Cortex of kidney (tissue), 1 donor: ENCODE results near the gene LRRTM4.

ENCODE experiments used
- DNase-seq: peaks from one replicate; lab custom pipeline; 2025; lab: John Stamatoyannopoulos, UW

The LRRTM4 gene

GRCh38 chr2:76985387-76986136 lies 536.6 kb downstream of the LRRTM4 start:
- no peak for DNase-seq

GRCh38 chr2:76984359-76984758 lies 537.8 kb downstream of the LRRTM4 start:
- no peak for DNase-seq

- no peak for DNase-seq
Observed at GRCh38 chr2:76980067-76980787, 541.9 kb downstream of the LRRTM4 start.

- DNase-seq: no peak
Observed at GRCh38 chr2:76977846-76978727, 544.1 kb downstream of the LRRTM4 start.

GRCh38 chr2:76975752-76976151 lies 546.4 kb downstream of the LRRTM4 start:
- DNase-seq: no peak

- DNase-seq: no peak
Observed at GRCh38 chr2:76973610-76974009, 548.6 kb downstream of the LRRTM4 start.

GRCh38 chr2:76965772-76966171 lies 556.4 kb downstream of the LRRTM4 start:
- no peak for DNase-seq

- no peak for DNase-seq
Observed at GRCh38 chr2:76958749-76959148, 563.4 kb downstream of the LRRTM4 start.

- DNase-seq: no peak
Observed at GRCh38 chr2:76953733-76954347, 568.3 kb downstream of the LRRTM4 start.

- DNase-seq: no peak
Observed at GRCh38 chr2:76946631-76947145, 575.5 kb downstream of the LRRTM4 start.

GRCh38 chr2:76940559-76940958 lies 581.6 kb downstream of the LRRTM4 start:
- DNase-seq: no peak

GRCh38 chr2:76938153-76938552 lies 584.0 kb downstream of the LRRTM4 start:
- no peak for DNase-seq

- no peak for DNase-seq
Observed at GRCh38 chr2:76932550-76932949, 589.6 kb downstream of the LRRTM4 start.

- no peak for DNase-seq
Observed at GRCh38 chr2:76930056-76930744, 592.0 kb downstream of the LRRTM4 start.

- no peak for DNase-seq
Observed at GRCh38 chr2:76928026-76928425, 594.1 kb downstream of the LRRTM4 start.

- DNase-seq: no peak
Observed at GRCh38 chr2:76921006-76921405, 601.2 kb downstream of the LRRTM4 start.

GRCh38 chr2:76895469-76895868 lies 626.7 kb downstream of the LRRTM4 start:
- DNase-seq: no peak

GRCh38 chr2:76870581-76870980 lies 651.6 kb downstream of the LRRTM4 start:
- no peak for DNase-seq

GRCh38 chr2:76870011-76870410 lies 652.2 kb downstream of the LRRTM4 start:
- DNase-seq: no peak

- no peak for DNase-seq
Observed at GRCh38 chr2:76867854-76868253, 654.3 kb downstream of the LRRTM4 start.

- no peak for DNase-seq
Observed at GRCh38 chr2:76866464-76866863, 655.7 kb downstream of the LRRTM4 start.
